Measurements from ENCODE around the gene NUTM2D. TPM values are rescaled to one million over a fixed set of nuclear protein-coding genes. Genes with fewer than 3 reads are reported as not detected.

The NUTM2D gene, protein sequence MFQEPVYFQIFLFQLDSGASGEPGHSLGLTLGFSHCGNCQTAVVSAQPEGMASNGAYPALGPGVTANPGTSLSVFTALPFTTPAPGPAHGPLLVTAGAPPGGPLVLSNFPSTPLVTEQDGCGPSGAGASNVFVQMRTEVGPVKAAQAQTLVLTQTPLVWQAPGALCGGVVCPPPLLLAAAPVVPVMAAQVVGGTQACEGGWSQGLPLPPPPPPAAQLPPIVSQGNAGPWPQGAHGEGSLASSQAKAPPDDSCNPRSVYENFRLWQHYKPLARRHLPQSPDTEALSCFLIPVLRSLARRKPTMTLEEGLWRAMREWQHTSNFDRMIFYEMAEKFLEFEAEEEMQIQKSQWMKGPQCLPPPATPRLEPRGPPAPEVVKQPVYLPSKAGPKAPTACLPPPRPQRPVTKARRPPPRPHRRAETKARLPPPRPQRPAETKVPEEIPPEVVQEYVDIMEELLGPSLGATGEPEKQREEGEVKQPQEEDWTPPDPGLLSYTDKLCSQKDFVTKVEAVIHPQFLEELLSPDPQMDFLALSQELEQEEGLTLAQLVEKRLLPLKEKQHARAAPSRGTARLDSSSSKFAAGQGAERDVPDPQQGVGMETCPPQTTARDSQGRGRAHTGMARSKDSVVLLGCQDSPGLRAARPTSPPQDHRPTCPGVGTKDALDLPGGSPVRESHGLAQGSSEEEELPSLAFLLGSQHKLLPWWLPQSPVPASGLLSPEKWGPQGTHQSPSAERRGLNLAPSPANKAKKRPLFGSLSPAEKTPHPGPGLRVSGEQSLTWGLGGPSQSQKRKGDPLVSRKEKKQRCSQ
- total RNA-seq, result 5.1 TPM

DNA sequence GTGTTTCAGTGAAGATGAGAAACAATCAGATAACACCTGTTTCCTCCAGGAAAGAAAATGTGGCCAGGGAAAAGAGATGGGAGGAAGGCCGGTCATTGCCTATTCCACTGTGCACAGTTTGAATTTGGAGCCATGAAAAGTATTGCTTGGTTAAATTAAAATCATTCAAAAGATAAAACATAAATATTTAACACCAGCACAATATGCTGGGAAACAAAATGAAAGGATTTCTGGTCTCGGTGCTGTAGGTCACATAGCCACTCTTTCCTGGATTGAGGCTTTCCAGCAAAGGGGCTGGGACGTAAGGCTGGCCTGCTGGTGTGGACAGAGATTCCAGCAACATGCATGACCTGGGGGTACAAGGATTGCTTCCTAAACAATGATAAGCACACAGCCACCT is at the start of gene NUTM2D:
TSS of gene NUTM2D (plus strand) at position 301 of the 400 bp plus-strand sequence. CDS start 522 bp downstream, outside the sequence.

Other genes starting within 250 kb of the NUTM2D start
- 1.9 TPM for gene NUTM2A, start 132.3 kb upstream of the NUTM2D start, total RNA-seq
- gene MINPP1, start 147.1 kb downstream of the NUTM2D start, total RNA-seq, result 42.3 TPM

All from camera-type eye (tissue), 1 donor.